Measurements from ENCODE around the gene UBAC2.

GRCh38 chr13:99221567-99222239 is 21.0 kb downstream of the UBAC2 start:
- TF ChIP-seq, protein P1, sequence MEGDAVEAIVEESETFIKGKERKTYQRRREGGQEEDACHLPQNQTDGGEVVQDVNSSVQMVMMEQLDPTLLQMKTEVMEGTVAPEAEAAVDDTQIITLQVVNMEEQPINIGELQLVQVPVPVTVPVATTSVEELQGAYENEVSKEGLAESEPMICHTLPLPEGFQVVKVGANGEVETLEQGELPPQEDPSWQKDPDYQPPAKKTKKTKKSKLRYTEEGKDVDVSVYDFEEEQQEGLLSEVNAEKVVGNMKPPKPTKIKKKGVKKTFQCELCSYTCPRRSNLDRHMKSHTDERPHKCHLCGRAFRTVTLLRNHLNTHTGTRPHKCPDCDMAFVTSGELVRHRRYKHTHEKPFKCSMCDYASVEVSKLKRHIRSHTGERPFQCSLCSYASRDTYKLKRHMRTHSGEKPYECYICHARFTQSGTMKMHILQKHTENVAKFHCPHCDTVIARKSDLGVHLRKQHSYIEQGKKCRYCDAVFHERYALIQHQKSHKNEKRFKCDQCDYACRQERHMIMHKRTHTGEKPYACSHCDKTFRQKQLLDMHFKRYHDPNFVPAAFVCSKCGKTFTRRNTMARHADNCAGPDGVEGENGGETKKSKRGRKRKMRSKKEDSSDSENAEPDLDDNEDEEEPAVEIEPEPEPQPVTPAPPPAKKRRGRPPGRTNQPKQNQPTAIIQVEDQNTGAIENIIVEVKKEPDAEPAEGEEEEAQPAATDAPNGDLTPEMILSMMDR (IDR thresholded peaks at IDR 0.05) = no peak
- TF ChIP-seq ZFX (IDR thresholded peaks at IDR 0.05; ENCODE audit: borderline replicate concordance) = no peak
